GM21447 (cell line): ENCODE data around the gene TTC7B.

Experiments used
- ATAC-seq: cut with Tn5 transposase; IDR thresholded peaks from one replicate; pipeline ENCODE4 v1.9.1; 2021; ENCODE audit not compliant: unreplicated experiment

Gene TTC7B

DNA sequence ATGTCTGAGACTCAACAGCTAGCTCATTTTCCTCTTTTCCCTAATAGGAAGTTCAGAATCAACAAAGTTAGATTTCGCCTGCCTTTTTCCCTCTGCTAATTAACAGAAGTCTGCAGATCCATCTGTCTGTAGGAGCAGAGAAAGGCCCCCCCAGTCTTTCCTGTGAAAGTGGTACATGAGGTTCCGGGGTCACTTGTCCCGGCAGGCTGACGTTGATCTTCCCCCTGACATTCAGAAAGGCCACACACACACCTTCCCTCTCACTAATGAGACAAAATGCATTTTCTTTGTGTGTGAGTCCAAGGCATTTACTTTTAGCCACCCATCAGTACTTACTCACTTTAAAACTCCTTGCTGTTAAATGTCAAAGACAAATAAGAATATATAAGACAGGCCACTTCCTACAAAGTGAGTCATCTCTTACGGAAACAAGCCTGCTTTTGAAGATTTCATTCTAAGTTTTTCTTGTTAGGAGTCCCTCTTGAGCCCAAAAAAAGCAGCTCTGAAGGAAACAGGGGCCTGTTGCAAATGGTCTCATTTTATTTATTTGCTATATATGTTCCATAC lies 138.7 kb downstream of the TTC7B start:
- no peak for ATAC-seq

DNA sequence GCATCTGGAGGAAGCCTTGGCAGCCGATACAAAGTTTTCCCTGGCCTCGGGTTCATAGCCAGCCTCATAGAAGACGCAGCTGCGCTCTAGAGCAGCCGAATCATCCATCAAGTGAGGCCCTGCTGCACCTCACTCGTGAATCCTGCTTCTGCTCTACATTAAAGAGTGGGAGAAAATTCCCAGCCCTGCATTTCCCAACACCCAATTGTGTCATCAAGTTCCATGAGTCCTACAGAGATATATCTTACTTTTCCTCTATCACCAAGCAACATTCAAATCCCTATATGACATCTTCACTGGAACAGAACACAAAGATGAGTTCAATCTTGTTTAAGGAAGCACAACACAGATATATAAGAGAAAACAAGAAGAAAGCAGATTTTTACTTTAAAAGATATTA lies 139.3 kb downstream of the TTC7B start:
- ATAC-seq = no peak

DNA sequence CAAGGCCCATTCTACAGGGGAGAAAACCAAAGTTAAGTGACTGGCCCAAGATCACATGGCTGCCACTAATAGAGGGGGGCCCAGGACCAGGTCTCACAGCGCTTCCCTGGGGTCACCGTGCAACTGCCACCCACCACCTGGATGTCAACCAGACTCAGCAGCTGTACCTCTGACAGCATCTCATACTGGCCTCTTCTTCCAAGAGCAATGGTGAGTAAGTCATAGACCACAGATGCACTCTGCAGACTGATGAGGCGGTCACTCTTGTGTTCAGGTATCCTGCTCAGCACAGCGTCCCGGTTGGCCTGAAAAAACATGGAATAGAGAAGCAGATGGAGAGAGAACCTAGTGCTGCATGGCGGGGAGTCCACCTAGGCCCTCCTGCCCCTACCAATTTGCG lies 139.9 kb downstream of the TTC7B start:
- no peak for ATAC-seq

DNA sequence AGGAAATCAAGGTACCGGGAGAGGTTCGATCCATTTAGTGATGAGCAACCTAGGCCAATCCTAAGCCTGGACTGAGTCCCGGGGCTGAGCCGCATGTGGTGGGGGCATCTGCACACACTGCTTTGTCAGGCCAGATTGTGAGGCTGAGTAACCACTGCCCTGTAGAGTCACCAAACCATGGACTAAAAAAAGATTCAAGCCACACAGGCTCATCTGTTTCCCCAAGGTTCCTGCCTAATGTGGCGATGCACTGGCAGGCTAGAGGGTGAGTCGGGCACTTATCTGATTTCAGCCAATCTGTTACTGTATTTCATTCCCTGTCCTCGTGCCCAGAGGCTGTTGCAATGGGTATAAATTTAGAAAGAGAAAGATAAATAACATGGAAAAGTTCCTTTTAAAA lies 140.8 kb downstream of the TTC7B start:
- no peak for ATAC-seq

DNA sequence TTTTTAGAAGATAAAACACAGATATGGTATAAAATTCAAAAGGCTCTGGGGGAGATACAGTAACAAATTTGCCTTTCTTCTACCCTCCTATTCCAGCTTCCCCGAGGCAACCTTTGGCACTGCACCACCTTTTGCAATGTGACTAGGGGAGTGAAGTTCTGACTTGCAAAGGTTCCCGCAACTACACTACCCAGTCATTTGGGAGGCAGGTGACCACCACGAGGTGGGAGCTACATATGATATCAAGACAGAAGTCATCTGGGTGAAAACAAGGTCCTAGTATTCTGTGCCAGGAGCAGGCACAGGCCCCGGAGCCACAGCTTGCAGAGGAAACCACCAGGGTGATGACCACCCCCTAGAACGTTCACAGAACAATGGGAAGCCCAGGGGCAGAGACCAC lies 141.5 kb downstream of the TTC7B start:
- no peak for ATAC-seq

DNA sequence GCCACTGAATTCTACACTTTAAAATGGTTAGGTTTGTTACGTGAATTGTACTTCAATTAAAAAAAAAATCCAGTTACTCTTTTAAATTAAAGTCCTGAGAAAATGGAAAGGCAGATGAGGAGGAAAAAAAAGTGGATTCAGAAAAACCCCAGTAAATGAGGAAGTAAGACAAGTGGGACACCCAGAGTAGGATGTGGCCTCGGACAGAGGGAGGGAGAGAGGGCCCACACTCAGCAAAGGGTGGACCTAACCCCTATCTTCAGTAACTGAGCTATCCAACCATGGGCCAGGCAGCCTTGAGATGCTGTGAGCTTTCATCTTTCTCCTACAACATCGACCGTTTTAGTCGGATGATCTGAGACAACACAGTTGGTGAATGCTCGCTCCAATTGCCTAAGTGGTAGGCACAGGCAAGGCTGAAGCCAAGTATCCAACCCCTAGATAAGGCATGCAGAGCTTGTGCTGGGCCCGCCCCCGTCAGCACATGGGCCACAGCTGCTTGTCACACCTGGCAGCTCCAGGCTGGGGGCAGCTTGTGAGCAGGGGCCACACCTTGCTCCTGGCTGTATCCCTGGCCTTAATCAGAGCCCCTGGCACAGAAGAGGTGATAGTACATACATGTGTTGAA lies 142.1 kb downstream of the TTC7B start:
- no peak for ATAC-seq

DNA sequence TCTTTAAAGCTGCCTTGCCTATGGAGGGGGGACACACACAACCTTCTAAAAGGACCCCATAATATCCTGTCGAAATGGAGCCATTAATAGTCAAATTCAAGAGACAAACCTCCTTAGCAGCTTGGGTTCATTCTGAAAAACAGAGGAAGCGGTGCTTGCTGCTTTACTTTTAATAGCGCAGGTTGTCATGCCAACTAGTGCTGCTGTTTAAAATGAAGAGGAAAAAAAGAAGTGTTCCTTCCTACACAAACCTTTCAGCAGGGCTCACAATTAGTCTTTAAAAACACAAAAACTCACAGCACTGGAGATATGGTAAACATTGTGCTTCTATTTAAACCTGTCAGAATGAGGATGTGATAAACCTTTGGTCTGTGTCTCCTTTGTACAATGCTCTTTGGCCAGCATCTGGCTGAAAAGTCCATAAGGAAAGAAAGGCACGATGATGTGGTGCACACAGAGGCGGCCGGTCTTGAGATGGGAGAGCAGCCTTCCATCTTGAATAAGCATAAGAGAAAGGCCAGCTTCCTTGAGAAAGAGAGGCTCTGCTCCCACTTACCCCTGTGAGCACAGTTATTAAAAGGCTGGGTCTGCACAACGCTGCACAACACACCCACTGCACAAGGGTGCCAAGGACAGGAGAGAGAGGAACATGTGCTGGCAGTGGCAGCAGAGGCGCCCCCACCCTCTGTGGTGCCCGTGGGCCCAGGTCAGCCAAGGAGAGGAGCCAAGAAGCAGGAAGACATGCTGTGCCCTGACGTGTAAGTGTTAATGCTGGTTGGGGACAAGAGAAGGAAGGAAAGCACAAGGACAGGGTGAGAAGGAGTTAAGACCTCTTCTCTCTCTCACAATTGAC lies 144.6 kb downstream of the TTC7B start:
- ATAC-seq = no peak

DNA sequence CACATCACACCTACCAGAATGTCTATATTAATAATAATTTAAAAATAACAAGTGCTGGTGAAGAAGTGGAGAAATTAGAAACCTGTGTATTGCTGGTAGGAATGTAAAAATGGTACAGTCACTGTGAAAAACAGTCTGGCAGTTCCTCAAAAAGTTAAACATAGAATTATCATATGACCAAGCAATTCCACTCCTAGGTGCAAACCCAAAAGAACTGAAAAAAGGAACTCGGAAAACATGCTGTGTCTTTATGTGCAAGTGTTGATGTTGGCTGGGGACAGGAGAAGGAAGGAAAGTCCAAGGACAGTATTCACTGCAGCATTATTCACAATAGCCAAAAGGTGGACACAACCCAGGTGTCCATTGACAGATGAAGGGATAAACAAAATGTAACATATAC lies 146.5 kb downstream of the TTC7B start:
- ATAC-seq = no peak

DNA sequence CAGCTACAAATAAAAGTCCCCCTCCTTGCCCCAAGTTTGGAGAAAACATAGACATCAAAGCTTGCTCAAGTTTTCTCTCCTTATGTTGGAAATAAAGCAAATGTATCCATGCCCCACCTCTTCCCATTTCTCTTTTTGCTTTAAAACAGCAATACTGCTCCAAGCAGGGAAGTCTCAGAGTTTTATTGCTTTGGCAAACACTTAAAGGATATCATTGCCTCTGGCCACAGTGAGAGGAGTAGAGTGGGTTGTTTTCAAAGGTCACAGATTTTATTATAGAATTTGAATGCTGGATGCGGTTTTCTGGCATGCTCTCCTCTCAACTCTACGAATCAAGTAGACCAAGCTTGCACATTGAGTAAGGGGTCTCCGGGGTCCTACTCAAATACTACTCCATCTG lies 149.7 kb downstream of the TTC7B start:
- no peak for ATAC-seq

DNA sequence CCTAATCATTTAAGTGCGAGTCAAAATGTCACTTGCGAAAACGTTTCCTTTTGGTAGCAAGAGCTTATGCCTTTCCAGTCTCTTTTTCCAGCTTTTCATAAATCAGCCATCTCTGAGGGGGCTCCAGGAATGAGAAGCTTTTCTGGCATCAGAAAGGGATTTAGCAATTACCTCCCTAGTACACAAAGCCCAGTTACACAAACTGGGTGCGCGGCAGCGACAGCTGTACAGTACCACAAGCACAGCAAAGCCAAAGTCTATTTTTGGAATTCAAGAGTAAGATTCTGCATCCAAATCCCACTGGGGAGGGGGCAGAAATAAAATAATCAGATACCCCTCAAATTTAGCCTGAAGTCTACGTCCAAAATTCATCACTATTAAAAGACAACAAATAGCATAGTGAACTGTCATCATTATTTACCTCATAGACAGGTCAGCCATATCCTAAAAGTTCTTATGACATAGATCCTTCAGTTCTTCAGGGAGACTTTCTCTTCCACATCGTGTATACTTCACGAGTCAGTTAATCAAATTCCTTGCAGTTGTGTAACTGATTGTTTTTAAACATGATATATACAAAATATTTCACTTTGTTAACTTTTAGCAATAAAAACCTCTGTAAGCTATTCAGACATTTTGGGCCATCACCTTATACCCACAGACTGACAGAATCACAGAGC lies 150.8 kb downstream of the TTC7B start:
- ATAC-seq = no peak

DNA sequence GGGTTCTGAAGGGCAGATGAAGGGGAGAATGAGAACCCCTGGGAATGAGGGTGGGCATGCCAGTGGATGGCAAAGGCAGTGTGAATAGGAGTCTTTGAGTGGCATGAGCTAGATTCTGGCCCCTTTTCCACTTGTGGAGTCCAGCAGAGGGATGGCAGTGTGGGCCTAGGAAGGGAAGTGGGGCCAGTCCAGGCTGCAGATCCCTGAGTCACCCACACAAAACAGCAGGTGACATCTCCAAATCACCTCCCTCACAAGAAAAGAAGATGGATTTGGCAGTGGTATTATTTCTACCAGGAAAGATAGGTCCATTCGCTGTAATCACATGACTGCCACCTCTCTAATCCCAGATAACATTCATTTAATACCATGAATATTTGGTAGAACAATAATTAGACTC lies 151.3 kb downstream of the TTC7B start:
- ATAC-seq = no peak

DNA sequence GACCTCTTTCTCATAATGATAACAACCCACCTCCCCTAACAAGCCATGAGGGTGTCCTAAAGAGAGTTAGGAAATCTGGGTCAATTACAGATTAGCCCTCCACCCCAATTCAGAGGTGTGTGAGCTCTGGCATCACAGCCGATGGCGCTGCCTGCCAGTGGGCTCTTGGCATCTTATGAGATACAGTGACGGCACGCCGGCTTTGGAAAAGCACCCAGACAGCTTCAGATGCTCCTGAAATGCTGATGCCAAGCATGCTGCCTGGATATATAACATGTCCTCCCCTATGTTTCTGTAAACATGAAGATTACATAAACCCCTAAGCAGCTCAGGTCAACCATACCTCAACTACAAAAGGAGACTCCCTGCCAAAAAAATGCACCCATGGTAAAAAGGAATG lies 152.6 kb downstream of the TTC7B start:
- ATAC-seq = no peak

DNA sequence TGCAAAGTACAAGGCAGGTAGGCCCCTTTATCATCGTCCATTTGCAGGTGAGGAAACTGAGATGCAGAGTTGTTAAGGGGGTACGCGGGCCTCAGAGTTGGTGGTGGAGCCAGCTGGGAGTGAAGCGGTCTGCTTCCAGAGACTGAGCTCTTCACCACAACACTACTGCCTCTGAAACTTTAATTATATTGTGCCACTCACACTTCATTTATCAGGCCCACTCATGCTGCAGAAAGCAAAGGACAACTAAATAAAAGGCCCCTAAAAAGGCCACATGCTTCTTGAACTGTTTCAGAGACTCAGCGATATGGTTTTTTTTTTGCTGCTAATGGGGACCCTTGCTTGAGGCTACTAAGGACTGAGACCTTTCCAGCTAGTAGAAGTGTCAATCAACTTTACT lies 153.1 kb downstream of the TTC7B start:
- ATAC-seq = no peak

DNA sequence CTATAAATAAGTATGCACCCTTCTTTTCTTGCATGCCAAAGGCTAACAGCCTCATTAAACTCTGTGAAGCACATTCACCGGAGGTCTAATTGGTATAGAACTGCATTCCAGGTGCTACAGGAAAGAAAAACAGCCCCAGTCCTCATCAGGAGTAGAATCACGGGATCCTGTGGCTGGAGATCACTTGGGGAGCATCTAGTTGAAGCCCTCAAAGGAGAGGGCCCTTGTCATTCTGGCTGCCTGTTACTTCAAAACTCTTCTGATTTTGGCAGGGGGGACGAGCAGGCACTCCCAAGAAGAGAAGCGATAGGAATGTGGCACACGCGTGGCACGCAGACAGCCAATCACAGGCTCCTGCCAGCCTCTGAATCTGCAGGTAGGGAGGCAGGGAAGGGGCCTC lies 154.4 kb downstream of the TTC7B start:
- ATAC-seq = no peak

DNA sequence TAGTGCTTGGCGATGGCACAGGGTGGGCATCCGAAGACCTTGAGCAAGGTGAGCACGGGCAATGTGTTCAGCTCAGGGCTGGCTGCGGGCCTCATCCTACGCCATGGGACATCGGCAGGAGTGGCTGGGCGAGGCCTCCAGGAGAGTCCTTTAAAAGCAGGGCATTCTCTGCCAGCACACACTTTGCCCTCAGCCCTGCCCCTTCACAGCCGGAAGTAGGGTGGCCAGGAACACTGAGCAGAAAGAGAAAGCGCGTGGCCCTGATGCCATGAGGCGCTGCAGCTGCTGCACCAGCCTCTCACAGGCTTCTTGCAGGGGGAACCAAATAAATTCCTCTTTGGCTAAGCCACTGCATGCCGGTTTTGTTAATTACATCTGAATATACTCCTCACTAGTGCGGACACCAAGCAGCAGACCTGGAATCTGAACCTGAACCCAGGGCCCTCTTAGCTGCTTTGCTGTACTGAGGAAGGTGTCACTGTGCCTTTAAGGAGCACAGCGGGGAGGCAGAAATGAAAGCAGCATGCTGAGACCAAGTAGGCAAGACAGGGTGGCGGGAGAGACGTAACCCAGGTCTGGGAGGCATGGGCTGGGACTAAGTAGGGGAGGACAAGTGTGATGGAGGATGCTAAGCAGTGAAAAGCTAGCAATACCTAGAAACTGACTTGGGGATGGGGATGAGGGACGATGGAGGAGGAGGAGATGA lies 155.2 kb downstream of the TTC7B start:
- no peak for ATAC-seq

DNA sequence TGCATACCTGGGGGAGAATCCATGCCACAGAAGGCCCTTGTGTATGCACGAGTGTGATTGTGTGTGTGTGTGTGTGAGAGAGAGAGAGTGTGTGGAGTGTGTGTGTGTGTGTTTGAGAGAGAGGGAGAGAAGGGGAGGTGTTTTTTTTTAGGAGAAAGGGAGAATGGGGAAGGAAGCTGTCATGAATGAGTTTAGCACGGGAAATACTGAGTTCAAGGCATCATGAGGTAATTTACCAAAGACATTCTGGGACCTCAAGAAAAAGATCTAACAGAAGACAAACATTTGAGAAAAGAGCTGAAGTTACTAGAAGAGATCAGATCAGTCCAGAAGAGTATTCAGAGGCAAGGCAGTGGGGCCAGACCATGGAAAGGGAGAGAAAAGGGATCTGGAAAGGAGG lies 157.1 kb downstream of the TTC7B start:
- no peak for ATAC-seq

DNA sequence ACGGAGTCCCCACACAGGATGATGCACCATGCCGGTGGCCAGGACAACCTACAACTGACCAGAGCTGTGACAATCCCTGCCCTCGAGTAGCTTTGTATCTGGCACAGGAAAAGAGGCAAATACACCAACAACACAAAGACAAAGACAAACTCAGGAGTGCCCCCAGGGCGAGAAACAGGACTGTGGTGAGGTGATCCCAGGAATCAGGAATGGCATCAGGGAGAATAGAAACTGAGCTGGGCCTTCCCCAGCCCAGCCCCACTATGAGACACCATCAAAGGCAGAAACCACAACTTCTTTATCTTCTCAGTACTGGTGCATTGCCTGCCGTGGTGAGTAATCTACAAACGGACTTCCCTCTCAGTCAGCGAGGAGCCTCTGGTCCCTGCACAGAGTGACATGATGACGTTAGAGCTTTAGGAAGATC lies 157.7 kb downstream of the TTC7B start:
- no peak for ATAC-seq

DNA sequence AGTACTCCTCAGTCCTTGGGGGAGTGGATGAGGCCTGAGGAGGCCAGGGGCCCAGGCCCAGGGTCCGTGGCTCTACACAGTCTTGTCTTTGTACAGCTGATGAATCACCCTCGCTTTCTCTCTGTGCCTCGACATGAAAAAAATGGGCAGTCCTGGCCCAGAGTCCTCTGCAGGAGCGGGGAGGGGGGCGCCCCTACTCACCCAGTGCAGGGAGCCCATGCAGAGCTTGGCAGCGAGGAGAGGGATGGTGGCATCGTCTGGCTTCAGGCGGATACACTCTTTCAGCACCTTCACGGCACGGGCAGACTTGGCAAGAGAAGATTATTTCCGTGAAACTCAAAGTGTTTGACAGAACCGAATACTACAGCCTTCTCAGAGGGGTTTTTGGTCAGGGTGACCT lies 159.3 kb downstream of the TTC7B start:
- ATAC-seq = no peak

DNA sequence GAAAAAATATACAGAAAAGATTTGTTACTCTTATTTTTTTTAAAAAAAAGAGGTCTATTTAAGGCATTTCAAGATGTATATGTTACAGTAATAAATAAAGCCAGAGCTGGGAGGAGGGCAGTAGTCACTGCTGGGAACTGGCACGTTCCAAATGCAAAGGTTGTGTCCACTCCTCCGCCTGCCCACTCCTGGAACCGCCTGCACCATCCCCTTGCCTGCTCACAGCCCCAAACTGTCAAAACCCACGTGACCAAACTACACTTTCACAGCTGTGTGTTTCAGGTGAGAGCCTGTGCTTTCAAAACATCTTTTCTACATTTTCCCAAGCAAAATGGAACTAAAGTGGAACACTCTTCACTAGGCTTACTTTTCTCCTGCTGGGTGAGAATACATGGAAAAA lies 160.4 kb downstream of the TTC7B start:
- no peak for ATAC-seq

DNA sequence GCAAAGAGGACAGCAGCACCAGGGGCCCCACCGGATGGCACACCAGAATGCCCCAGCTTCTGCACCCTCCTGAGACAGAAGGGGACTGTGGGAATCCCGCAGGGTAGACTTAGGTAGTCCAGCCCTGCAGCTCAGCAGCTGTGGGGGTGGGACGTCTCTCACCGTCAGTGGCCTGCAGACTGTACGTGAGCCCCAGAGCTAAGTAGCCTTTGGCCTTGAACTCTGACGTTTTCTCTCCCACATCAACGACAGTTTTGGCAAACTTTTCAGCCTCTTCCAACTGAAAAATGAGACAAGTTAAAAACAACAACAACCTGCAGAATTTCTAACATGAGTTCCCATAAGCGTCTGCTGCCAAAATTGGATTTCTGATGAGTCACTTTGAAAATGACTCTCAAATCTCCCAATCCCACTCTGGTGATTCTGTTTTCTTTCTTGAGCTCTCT lies 161.4 kb downstream of the TTC7B start:
- no peak for ATAC-seq

DNA sequence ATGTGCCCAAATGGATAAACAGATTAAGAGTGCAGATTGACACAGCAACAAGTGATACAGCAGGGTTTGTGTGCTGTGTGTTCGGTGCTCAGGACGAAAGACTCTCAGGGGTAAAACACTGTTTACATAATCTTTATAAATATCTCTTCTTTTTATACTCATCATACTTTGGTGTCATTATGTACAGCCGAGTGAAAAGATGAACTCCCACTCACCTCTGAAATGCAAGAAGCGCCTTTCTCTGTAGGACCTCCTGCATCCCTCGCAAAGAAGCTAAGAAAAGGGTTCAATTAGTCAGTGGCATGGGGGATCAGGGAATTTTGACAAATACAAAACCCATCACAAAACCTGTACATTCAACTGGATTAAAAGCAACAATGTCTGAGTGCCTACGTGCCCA lies 163.6 kb downstream of the TTC7B start:
- ATAC-seq = no peak
